T-helper 1 cell treated with Interleukin-12 subunit alpha and Interleukin-12 subunit beta and Interleukin-4 antibody, amounts not matched to agents 30 ng/mL and 1 ng/mL, for 36 hours (primary cell): ENCODE measurements around the gene ELMO3. TPM values are rescaled to one million over a fixed set of nuclear protein-coding genes. Genes with fewer than 3 reads are reported as not detected.

Experiments
- intact Hi-C: fragments of 100-400 bp; cut with micrococcal nuclease; formaldehyde crosslinking; loops from one replicate; pipeline ENCODE4 v1.15.1; 2024
- total RNA-seq: library from RNA; stranded (reverse); gene quantifications from 2 replicates; pipeline ENCODE4 v1.2.3, GENCODE V29; 2022

ELMO3 gene
- total RNA-seq, 1 donor from 2014 or later, result 8.9 TPM

- intact Hi-C loops, result loop anchor here (10.0 kb wide), 1 partner anchor 921 kb away; the partner anchor contains the start of gene NFATC3
These were observed 35.5 kb upstream of the ELMO3 start for GRCh38 chr16:67163164-67163998.

- intact Hi-C loops, result loop anchor here (10.0 kb wide), 1 partner anchor 921 kb away; the partner anchor contains the start of gene NFATC3
These were observed 34.9 kb upstream of the ELMO3 start for GRCh38 chr16:67163999-67164558.

GRCh38 chr16:67164599-67165061 lies 34.3 kb upstream of the ELMO3 start, which contains the start of gene HSF4:
TSS of gene HSF4 (plus strand) at chr16:67164745. CDS start at chr16:67164812, 67 bp downstream.
- intact Hi-C loops, result loop anchor here (10.0 kb wide), 1 partner anchor 920 kb away; the partner anchor contains the start of gene NFATC3

- intact Hi-C loops, result loop anchor here (10.0 kb wide), 1 partner anchor 919 kb away; the partner anchor contains the start of gene NFATC3
These were observed 33.5 kb upstream of the ELMO3 start for GRCh38 chr16:67165121-67166078.

- intact Hi-C loops, result loop anchor here (10.0 kb wide), 1 partner anchor 919 kb away; the partner anchor contains the start of gene NFATC3
These were observed 32.8 kb upstream of the ELMO3 start for GRCh38 chr16:67166110-67166547.

GRCh38 chr16:67166598-67167168 lies 32.2 kb upstream of the ELMO3 start:
- intact Hi-C loops, result loop anchor here (10.0 kb wide), 1 partner anchor 918 kb away; the partner anchor contains the start of gene NFATC3

- intact Hi-C loops, result loop anchor here (10.0 kb wide), 1 partner anchor 917 kb away; the partner anchor contains the start of gene NFATC3
These were observed 31.3 kb upstream of the ELMO3 start for GRCh38 chr16:67167588-67167987.

GRCh38 chr16:67169011-67169451 lies 29.9 kb upstream of the ELMO3 start:
- intact Hi-C loops, result loop anchor here (10.0 kb wide), 1 partner anchor 916 kb away; the partner anchor contains the start of gene NFATC3

- intact Hi-C loops, result loop anchor here (1.0 to 10.0 kb wide), 4 partner anchors 9 to 915 kb away; partner anchors contain the start of genes FBXL8, MATCAP1, NFATC3 and TRADD
These were observed 29.2 kb upstream of the ELMO3 start for GRCh38 chr16:67169642-67170167.

GRCh38 chr16:67170168-67170948 lies 28.6 kb upstream of the ELMO3 start, which contains the start of gene NOL3:
TSS of gene NOL3 (plus strand) at chr16:67170538.
- intact Hi-C loops, result loop anchor here (1.0 kb wide), 3 partner anchors 8 to 13 kb away; partner anchors contain the start of genes FBXL8, MATCAP1 and TRADD

GRCh38 chr16:67170949-67171649 lies 27.8 kb upstream of the ELMO3 start:
- intact Hi-C loops, result loop anchor here (1.0 kb wide), 3 partner anchors 7 to 12 kb away; partner anchors contain the start of genes FBXL8, MATCAP1 and TRADD

- intact Hi-C loops, result no loop called here
These were observed 25.6 kb upstream of the ELMO3 start for GRCh38 chr16:67173323-67173722.

GRCh38 chr16:67173808-67174705 lies 24.9 kb upstream of the ELMO3 start:
- intact Hi-C loops, result loop anchor here (1.0 kb wide), 2 partner anchors 9 to 13 kb away; partner anchors contain the start of gene MATCAP1

- intact Hi-C loops, result loop anchor here (1.0 kb wide), 2 partner anchors 9 to 13 kb away; partner anchors contain the start of gene MATCAP1
These were observed 24.2 kb upstream of the ELMO3 start for GRCh38 chr16:67174706-67175231.

GRCh38 chr16:67176662-67177061 lies 22.3 kb upstream of the ELMO3 start:
- intact Hi-C loops, result no loop called here
